Right forelimb (tissue), 1 donor: ENCODE data around the gene KCNC1.

Source experiments
- DNase-seq: peaks from one replicate; pipeline ENCODE4 v3.0.0-alpha.2; 2018

KCNC1 gene

DNA sequence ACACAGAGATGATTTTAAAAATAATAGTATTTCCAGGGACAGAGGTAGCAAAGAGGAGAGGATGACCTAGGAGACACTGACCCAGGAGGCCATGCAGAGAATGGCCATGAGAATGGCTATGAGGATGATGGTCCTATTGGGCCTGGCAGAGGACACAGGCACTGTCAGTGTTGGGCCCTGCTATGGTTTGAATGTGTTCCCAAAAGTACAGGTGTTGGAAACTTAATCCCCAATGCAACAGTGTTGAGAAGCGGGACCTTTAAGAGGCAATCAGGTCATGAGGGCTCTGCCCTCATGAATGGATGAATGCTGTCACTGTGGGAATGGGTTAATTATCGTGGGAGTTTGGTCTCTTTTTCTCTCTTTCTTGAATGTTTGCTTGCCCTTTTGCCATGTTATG lies 61.6 kb downstream of the KCNC1 start:
- no peak for DNase-seq

DNA sequence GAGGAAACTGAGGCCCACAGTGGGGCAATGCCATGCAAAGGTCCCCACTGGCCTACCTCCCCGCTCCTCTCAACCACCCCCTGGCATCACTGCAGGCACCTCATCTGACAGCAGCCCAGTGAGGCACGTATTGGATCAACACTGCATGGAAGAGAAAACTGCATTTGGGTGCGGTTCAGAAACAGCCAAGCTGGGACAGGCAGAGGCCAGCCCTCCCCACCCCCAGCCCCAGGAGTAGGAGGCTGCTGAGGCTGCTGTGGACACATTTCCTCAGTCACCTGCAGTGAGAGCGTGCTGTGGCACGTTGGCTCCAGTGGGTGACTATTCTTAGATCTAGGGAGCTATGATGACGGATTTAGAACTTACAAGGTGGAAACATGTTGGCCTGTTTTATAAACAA lies 63.7 kb downstream of the KCNC1 start:
- DNase-seq: no peak

GRCh38 chr11:17798716-17799115 lies 64.1 kb downstream of the KCNC1 start:
- DNase-seq: no peak

- no peak for DNase-seq
These were observed 64.6 kb downstream of the KCNC1 start for GRCh38 chr11:17799147-17799546.

GRCh38 chr11:17801166-17801565 lies 66.6 kb downstream of the KCNC1 start:
- DNase-seq: no peak

DNA sequence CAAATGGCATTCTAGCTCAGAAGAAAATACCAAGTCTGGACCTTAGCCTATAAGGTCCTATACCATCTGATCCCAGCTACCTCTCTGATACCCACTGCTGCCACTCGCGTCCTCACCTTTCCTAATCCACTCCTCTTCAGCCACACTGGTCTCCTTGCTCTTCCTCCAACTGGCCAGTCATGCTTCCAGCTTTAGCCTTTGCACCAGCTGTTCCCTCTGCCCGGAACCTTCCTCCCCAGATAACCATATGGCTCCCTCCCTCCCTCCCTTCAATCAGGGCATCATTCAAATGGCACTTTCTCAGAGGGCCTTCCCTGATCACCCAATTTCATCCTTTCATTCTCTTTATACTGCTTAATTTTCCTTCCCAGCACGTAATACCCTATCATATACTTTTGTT lies 67.9 kb downstream of the KCNC1 start:
- DNase-seq: no peak

GRCh38 chr11:17803754-17804334 lies 69.3 kb downstream of the KCNC1 start:
- no peak for DNase-seq

DNA sequence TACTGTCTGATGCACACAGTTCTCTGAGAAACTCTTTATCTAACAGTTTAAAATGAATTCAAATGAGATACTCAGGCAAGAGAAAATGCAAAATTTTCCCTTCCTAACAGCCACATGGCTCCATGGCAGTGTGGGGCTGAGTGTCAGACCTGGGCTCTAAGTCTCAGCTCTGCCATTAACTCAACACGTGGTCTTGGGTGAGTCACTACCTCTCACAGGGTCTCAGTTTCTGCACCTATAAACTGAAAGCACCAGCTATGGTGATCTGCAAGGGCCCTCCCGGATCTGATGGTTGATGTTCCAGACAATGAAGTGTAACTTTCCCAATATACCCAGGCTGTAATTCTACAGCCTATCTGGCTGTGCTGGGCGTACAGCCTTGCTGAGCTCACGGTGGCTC lies 70.5 kb downstream of the KCNC1 start:
- DNase-seq: no peak

- no peak for DNase-seq
These were observed 71.3 kb downstream of the KCNC1 start for GRCh38 chr11:17805873-17806272.

GRCh38 chr11:17807034-17807433 lies 72.5 kb downstream of the KCNC1 start:
- no peak for DNase-seq

DNA sequence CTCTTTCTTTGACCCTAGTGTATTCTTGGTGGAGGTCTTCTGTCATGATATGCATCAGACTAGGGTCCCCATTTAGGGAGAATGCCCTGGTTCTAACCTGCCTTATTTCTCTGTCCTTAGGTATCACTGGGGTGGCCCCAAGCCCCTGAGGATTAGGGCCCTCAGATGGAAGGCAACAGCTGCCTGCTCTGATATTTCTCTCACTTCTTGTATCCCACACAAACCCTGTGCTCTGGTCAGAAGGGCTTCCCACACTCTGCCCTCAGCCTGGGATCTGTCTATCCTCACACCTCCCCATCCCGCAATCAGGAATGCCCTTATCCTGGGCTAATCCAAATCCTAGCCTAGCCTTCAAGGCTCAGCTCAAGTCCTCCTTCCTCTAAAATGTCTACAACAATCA lies 75.5 kb downstream of the KCNC1 start:
- DNase-seq: no peak

DNA sequence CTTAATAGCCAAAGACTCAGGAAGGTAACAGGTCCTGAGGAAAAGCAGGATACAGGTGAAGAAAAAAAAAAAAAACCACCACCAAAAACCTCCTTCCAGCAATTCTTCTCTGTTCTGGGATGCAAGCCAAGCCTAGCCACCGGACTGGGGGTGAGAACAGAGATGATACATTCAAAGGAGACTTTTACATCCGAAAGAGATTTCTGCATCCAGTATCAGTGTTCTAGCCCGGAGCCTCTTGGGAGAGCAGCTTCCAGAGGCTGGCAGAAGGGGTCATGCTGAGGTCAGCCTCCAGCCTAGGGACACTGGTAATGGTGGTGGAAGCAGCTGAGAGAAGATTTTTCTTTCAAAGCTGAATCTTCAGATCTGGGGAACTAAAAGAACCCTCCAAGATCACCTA lies 76.2 kb downstream of the KCNC1 start:
- DNase-seq: no peak

DNA sequence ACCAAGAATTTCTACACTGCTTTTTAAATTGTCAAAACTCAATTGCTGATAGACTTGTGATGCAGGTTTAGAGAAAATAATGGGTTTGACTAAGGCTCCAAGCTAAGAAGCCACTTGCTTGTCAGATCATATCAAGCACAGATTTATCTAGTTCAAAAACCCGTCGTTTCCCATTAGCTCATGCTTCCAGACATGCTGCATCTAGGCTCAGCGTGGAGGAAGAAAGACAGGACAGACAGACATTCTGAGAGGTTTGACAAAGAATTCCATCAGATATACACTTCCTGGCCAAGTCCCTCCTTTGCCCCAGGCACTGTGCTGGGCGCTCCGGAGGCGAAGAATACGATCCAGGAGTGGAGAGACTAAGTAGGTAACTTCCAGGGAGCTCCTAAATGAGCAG lies 76.8 kb downstream of the KCNC1 start:
- DNase-seq: no peak

- DNase-seq: no peak
These were observed 77.7 kb downstream of the KCNC1 start for GRCh38 chr11:17812091-17812864.

DNA sequence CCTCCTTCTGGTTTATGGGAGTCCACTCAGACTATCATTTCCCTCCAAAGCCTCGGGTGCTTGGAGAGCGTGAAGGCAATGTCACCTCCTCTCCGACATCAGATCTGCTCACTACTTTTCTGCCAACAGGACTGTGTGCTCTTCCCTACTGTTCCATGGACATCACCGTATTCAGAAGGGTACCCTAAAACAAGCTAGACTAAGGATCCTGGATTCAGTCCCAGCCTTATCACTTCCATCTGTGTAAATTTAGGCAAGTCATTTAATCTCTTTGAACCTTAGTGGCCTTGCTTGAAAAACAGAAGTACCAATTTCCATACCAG lies 78.2 kb downstream of the KCNC1 start:
- DNase-seq: no peak

GRCh38 chr11:17813391-17814059 lies 78.9 kb downstream of the KCNC1 start:
- no peak for DNase-seq

- no peak for DNase-seq
These were observed 80.0 kb downstream of the KCNC1 start for GRCh38 chr11:17814546-17814945.

DNA sequence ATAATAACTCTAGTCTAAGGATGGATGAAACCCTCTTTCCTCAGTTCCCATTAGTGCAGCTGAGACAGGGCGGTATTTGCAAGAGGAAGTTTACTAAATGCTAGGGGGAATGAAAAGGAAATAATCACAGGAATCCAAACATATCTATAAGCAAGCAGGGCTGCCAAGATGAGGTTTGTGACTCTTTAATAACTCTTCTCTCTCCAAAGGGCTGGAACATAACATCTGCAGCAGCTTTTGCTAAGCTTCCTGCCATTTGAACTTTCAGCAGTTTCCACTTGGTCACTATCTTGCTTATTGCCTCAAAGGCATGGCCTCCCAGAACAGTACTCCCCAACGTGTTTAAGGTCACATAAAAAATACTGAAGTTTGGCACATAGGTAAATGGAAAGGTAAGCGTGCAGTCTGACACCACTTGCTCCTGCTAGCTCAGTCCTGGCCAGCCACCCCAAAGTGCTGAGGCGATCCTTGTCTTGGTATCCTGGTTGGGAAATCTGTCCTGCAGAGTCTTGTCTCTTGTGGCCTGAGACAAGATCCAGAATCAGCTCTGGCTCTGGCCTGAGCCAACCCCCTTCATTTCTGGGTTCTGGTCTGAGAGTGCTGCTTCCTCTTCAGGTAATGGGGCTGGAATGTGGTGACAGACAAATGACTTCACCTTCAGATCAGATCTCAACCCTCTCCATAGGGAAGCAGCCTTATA lies 81.8 kb downstream of the KCNC1 start:
- no peak for DNase-seq

DNA sequence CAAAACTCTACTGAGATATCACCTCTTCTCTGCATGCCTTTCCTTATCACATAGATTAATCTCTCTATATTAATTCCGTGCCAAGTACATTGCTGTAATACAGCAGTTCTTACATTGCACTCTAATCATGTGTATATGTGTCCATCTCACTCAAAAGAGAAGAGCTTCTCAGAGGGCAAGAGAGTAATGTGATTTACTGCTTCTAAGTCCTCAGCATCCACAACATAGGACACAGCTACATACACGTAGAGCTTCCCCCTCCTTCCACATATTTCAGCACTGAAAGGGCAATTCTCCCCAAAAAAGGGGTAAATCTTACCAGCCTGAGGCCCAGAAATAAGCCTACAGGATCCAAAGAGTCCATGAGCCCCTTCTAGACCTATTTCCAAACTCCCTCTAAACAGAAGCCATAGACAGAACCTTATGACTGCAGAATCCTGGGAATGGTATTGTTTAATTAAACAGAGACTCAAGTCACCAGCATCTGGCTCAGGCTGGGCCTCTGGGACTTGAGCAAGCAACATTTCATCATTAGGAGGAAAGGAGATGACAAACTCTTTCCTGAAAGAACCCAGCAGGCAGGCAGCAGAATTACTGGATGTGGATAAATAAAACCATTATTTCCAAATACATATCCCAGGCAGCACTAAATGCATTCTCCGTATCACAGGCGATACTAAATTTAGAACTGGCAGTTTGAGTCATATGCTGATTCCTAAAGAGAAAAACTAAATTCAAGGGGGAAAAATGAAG lies 87.2 kb downstream of the KCNC1 start:
- DNase-seq: no peak

GRCh38 chr11:17822401-17822781 lies 87.8 kb downstream of the KCNC1 start:
- DNase-seq: no peak

DNA sequence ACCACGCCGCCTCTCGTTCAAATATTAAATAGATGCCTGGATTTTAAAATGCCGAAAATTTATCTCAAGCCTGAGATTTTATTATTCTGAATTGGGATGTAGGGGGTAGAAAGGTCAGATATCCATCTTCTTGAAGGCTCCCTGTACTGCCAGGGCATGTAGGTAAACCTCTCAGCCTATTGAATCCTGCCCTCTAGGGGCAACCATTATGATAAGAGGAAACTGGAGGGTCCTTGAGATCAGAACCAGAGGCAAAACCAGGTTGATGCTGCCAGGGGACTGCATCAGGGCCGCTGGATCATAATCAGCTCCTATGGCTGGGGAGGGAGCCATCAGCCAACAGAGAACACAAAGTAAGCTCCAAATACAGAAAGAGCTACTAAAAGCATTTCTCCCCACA lies 92.4 kb downstream of the KCNC1 start:
- no peak for DNase-seq

DNA sequence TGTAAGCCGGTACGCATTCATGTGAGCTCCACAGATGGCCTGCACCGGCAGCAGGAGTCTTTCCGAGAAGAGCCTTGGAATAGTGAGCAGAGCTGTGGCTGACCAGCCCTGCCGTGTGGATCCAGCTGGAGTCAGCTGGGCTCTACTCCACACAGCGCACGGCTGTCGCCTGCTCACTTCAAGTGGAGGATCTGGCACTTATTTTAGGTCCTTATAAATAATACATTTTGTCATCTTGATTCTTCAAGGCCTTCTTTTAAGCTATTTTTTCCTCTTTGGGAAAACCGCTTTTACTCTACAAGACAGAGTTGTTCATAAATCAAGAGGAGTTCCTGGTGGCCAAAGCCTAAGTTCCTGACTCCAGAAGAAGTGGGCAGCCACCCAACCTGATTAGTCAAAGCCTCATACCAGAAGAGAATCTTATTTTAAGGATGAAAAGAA lies 93.8 kb downstream of the KCNC1 start:
- DNase-seq: peak; percentile 69

GRCh38 chr11:17831228-17831627 lies 96.6 kb downstream of the KCNC1 start:
- DNase-seq: no peak
